ENCODE measurements around the gene SPATS2. TPM values are rescaled to one million over a fixed set of nuclear protein-coding genes. Genes with fewer than 3 reads are reported as not detected.

Gene SPATS2
- polyA plus RNA-seq, 1 of the 3 experiments (the other 2 are of a cell fraction): 72.9 TPM

DNA sequence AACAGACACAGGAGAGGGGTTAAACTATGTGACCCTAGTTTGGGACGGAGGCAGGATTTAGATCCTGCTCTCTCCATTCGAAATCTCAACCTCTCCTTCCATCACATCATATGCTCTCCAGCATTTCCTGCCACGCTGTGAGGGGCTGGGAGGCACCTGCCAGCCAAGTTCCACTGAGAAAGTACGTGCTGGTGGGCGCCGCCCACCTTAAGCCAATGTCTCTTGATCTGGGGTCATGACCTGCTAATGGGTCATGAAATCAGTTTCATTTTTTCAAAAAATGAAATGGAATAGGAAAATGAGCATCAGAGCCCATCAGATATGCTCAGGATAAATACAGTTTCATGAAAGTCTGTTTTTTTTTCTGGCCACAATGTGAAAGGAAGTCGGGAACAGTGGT is 193.4 kb downstream of the SPATS2 start:
- CTCF ChIA-PET: interaction anchor here (0.7 to 4.8 kb wide), 5 partner anchors 16 to 272 kb away, joined by 4 to 17 read pairs (median 4); no protein-coding TSS in a partner anchor

DNA sequence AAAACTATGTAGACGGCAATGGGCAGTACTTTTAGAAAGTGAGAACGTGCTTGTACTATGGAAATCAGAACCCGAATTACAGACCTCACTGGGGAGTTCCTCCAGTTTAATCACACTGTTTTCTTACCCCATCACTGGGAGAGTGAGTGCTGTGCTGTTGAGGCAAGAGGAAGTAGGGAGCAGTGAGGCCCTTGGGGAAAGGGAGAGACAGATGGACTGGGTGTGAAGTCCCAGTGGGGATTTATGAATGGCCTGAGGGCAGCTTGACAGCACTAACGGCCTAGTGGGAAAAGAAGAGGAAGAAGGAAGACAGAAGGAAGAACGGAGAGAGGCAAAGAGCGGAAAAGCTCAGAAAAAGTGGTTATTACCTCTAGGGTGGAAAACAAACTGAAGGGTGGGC is 195.0 kb downstream of the SPATS2 start:
- no peak for DNase-seq
- WGBS (ENCODE audit: low lambda C conversion rate): 79% methylated on average over 6 of the region's 6 CpGs

More for the DNA sequence above, 193.4 kb downstream of the SPATS2 start:
- H3K4me2 ChIP-seq: no peak overlapping the region
- no peaks in the 10 kb centered on the region for H3K9me2 ChIP-seq
- H3K27ac ChIP-seq (ENCODE audit: low read depth in 2 of 2, low read length in 1 of 2): no peak overlapping the region
- H4K20me1 ChIP-seq (ENCODE audit: insufficient read depth): no peaks in the 10 kb centered on the region
- WGBS (ENCODE audit: low lambda C conversion rate): 93% methylated on average over 7 of the region's 7 CpGs
- TF ChIP-seq FOXM1 (IDR thresholded peaks at IDR 0.05; ENCODE audit: low read depth) (no peak), TEAD4 (IDR thresholded peaks at IDR 0.05; ENCODE audit: borderline replicate concordance, insufficient read depth) (no peak)
- H3K27me3 ChIP-seq (ENCODE audit: insufficient read depth): no peaks in the 10 kb centered on the region
- peaks cover 4% of the 10 kb centered on the region for H3K79me2 ChIP-seq (ENCODE audit: insufficient read depth)
- no peak overlapping the region for H2AFZ ChIP-seq (ENCODE audit: low read depth)
- H3K4me1 ChIP-seq (ENCODE audit: control insufficient read depth in 1 of 2, insufficient read depth in 2 of 2, low read depth in 1 of 2, low read length in 1 of 2): no peaks in the 10 kb centered on the region
- H3K9me3 ChIP-seq: no peaks in the 10 kb centered on the region
- POLR2A ChIA-PET: interaction anchor here (0.6 to 1.2 kb wide), 2 partner anchors 9 to 16 kb away, joined by 3 to 4 read pairs; no protein-coding TSS in a partner anchor
- H3K4me3 ChIP-seq (ENCODE audit: low read depth in 2 of 2, low read length in 1 of 2): no peak overlapping the region
- no peak for DNase-seq
- no peaks in the 10 kb centered on the region for H3F3A ChIP-seq (replicated peaks; ENCODE audit: insufficient read depth)
- peaks cover 19 to 74% of the 10 kb centered on the region in 2 experiments for H3K36me3 ChIP-seq (replicated peaks in 1 of 2; ENCODE audit: control insufficient read depth in 1 of 2, insufficient read depth in 2 of 2, low read length in 1 of 2)
- H3K9ac ChIP-seq: no peak overlapping the region

More for the DNA sequence above, 195.0 kb downstream of the SPATS2 start:
- Histone ChIP-seq H4K20me1 (ENCODE audit: insufficient read depth) (no peaks in the 10 kb centered on the region), H3K9me3 (no peaks in the 10 kb centered on the region), H3K9me2 (no peaks in the 10 kb centered on the region), H3K79me2 (ENCODE audit: insufficient read depth) (peaks cover 19% of the 10 kb centered on the region), H3K36me3 (replicated peaks in 1 of 2; ENCODE audit: control insufficient read depth in 1 of 2, insufficient read depth in 2 of 2, low read length in 1 of 2) (peaks cover 19 to 74% of the 10 kb centered on the region in 2 experiments), H3K4me3 (ENCODE audit: low read depth in 2 of 2, low read length in 1 of 2) (no peak overlapping the region), H3K27me3 (ENCODE audit: insufficient read depth) (no peaks in the 10 kb centered on the region), H3K4me2 (no peak overlapping the region), H3K27ac (ENCODE audit: low read depth in 2 of 2, low read length in 1 of 2) (no peak overlapping the region), H2AFZ (ENCODE audit: low read depth) (no peak overlapping the region), H3K4me1 (ENCODE audit: control insufficient read depth in 1 of 2, insufficient read depth in 2 of 2, low read depth in 1 of 2, low read length in 1 of 2) (peaks cover 0 to 11% of the 10 kb centered on the region in 2 experiments; a peak in 3 of 4 replicates), H3F3A (replicated peaks; ENCODE audit: insufficient read depth) (no peaks in the 10 kb centered on the region), H3K9ac (no peak overlapping the region)
- ChIA-PET CTCF (interaction anchor here (1.7 to 4.8 kb wide), 3 partner anchors 8 to 215 kb away, joined by 4 to 20 read pairs (median 17); partner anchors contain the start of gene DNAJC22), POLR2A (no interaction called here)
- TF ChIP-seq RCOR1 (IDR thresholded peaks at IDR 0.05; ENCODE audit: low read length): no peak
- no peak for TF ChIP-seq TAF1 (IDR thresholded peaks at IDR 0.05; ENCODE audit: borderline replicate concordance, low read depth, low read length)
- TF ChIP-seq GABPA (IDR thresholded peaks at IDR 0.05; ENCODE audit: low read depth): no peak
- TF ChIP-seq, protein P1, sequence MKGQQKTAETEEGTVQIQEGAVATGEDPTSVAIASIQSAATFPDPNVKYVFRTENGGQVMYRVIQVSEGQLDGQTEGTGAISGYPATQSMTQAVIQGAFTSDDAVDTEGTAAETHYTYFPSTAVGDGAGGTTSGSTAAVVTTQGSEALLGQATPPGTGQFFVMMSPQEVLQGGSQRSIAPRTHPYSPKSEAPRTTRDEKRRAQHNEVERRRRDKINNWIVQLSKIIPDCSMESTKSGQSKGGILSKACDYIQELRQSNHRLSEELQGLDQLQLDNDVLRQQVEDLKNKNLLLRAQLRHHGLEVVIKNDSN (IDR thresholded peaks at IDR 0.05; ENCODE audit: borderline replicate concordance, low read depth): no peak
- TF ChIP-seq GATA2 (CRISPR knock-in tag; IDR thresholded peaks at IDR 0.05): no peak
- TF ChIP-seq, protein P2, sequence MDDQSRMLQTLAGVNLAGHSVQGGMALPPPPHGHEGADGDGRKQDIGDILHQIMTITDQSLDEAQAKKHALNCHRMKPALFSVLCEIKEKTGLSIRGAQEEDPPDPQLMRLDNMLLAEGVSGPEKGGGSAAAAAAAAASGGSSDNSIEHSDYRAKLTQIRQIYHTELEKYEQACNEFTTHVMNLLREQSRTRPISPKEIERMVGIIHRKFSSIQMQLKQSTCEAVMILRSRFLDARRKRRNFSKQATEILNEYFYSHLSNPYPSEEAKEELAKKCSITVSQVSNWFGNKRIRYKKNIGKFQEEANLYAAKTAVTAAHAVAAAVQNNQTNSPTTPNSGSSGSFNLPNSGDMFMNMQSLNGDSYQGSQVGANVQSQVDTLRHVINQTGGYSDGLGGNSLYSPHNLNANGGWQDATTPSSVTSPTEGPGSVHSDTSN (IDR thresholded peaks at IDR 0.05): no peak
- TF ChIP-seq, protein P3, sequence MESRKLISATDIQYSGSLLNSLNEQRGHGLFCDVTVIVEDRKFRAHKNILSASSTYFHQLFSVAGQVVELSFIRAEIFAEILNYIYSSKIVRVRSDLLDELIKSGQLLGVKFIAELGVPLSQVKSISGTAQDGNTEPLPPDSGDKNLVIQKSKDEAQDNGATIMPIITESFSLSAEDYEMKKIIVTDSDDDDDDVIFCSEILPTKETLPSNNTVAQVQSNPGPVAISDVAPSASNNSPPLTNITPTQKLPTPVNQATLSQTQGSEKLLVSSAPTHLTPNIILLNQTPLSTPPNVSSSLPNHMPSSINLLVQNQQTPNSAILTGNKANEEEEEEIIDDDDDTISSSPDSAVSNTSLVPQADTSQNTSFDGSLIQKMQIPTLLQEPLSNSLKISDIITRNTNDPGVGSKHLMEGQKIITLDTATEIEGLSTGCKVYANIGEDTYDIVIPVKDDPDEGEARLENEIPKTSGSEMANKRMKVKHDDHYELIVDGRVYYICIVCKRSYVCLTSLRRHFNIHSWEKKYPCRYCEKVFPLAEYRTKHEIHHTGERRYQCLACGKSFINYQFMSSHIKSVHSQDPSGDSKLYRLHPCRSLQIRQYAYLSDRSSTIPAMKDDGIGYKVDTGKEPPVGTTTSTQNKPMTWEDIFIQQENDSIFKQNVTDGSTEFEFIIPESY (IDR thresholded peaks at IDR 0.05; ENCODE audit: borderline replicate concordance, low read depth): no peak
